Cortex of kidney (tissue), 1 donor: Measurements from ENCODE around the gene RRP1B.
"Not testable (repeated sequence)": the region's sequence is repeated elsewhere in the genome, so short reads cannot be mapped to it uniquely, and the experiment has no call there.

Experiments
- DNase-seq: peaks from one replicate; lab custom pipeline; 2025; lab: John Stamatoyannopoulos, UW

The RRP1B gene

GRCh38 chr21:43675871-43676270 lies 16.5 kb downstream of the RRP1B start:
- DNase-seq = no peak

GRCh38 chr21:43676391-43676790 lies 17.0 kb downstream of the RRP1B start:
- no peak for DNase-seq

GRCh38 chr21:43679951-43680350 lies 20.6 kb downstream of the RRP1B start:
- DNase-seq = no peak

- DNase-seq = not testable (repeated sequence)
Observed at GRCh38 chr21:43680421-43680820, 21.1 kb downstream of the RRP1B start.

- no peak for DNase-seq
Observed at GRCh38 chr21:43681650-43682049, 22.3 kb downstream of the RRP1B start.

- DNase-seq = no peak
Observed at GRCh38 chr21:43684424-43684823, 25.1 kb downstream of the RRP1B start.

GRCh38 chr21:43686811-43687565 lies 27.6 kb downstream of the RRP1B start:
- DNase-seq = no peak

- no peak for DNase-seq
Observed at GRCh38 chr21:43687566-43688399, 28.4 kb downstream of the RRP1B start.

- DNase-seq = no peak
Observed at GRCh38 chr21:43688906-43689305, 29.5 kb downstream of the RRP1B start.

GRCh38 chr21:43689556-43690337 lies 30.4 kb downstream of the RRP1B start:
- no peak for DNase-seq

- no peak for DNase-seq
Observed at GRCh38 chr21:43690346-43690745, 31.0 kb downstream of the RRP1B start.

- DNase-seq = no peak
Observed at GRCh38 chr21:43691086-43691795, 31.9 kb downstream of the RRP1B start.

GRCh38 chr21:43691801-43692200 lies 32.4 kb downstream of the RRP1B start:
- no peak for DNase-seq

GRCh38 chr21:43692949-43693348 lies 33.6 kb downstream of the RRP1B start:
- no peak for DNase-seq

- DNase-seq = no peak
Observed at GRCh38 chr21:43693981-43694380, 34.6 kb downstream of the RRP1B start.

- no peak for DNase-seq
Observed at GRCh38 chr21:43694437-43695079, 35.2 kb downstream of the RRP1B start.

GRCh38 chr21:43696214-43696613 lies 36.9 kb downstream of the RRP1B start:
- DNase-seq = no peak

GRCh38 chr21:43697758-43698643 lies 38.6 kb downstream of the RRP1B start:
- DNase-seq = no peak

GRCh38 chr21:43699492-43699777 lies 40.1 kb downstream of the RRP1B start:
- DNase-seq = not testable (repeated sequence)

GRCh38 chr21:43699933-43700599 lies 40.7 kb downstream of the RRP1B start:
- no peak for DNase-seq
